ENCODE results near the gene SSUH2.

The SSUH2 gene

DNA sequence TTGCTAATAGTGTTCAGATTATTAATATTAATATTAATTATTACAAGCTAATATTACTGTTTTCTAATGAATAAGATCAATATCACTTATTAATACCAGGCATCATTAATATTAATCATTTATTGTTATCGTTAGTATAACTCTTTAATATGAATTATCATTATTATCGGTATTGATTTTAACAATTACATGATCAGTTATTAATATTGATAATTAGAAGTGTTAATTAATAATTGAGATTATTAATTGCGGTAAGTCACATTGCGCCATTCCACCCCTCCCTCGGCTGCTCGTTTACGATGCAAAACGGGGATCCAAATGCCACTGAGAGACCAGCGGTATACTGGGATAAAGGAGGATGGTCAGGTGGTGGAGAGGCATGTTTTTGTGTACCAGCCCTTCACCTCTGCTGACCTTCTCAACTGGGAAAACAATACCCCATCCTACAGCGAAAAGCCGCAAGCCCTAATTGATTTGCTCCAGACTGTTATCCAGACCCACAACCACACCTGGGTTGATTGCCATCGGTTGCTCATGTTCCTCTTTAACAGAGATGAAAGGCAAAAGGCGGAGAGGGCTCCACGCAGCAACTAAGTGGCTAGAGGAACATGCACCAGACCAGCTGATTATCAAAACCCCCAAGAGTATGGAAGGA, 28.6 kb upstream of the SSUH2 start:
- no peak for DNase-seq (ENCODE audit: low read depth, low spot score)
- TF ChIP-seq, protein P1, sequence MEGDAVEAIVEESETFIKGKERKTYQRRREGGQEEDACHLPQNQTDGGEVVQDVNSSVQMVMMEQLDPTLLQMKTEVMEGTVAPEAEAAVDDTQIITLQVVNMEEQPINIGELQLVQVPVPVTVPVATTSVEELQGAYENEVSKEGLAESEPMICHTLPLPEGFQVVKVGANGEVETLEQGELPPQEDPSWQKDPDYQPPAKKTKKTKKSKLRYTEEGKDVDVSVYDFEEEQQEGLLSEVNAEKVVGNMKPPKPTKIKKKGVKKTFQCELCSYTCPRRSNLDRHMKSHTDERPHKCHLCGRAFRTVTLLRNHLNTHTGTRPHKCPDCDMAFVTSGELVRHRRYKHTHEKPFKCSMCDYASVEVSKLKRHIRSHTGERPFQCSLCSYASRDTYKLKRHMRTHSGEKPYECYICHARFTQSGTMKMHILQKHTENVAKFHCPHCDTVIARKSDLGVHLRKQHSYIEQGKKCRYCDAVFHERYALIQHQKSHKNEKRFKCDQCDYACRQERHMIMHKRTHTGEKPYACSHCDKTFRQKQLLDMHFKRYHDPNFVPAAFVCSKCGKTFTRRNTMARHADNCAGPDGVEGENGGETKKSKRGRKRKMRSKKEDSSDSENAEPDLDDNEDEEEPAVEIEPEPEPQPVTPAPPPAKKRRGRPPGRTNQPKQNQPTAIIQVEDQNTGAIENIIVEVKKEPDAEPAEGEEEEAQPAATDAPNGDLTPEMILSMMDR (IDR thresholded peaks at IDR 0.05; ENCODE audit: low read depth, low read length): no peak
- no peak overlapping the region for H3K4me3 ChIP-seq (ENCODE audit: low read depth, low read length)
- in situ Hi-C loops (cut with HindIII; ENCODE audit: low sequenced_read_pairs): no loop called here

DNA sequence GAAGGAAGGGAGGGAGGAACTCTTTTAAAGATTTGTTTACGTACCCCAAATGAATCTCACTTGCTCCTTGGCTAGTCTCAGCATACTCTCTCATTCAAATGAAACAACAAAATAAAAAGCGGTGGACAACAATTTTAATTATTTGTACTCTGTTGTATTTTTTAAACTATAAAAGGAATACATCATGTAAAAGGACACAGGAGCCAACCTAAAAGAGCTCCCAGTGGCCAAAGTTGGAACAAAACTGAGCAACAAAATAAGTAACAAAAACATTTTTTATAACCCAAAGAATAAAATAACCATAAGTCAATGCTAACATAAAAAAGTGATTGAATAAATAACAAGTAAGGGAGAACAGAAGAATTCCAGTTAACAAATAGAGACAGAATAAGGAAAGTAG, 24.4 kb upstream of the SSUH2 start:
- TF ChIP-seq, protein P1 (IDR thresholded peaks at IDR 0.05; ENCODE audit: low read depth, low read length): no peak
- H3K4me3 ChIP-seq (ENCODE audit: low read depth, low read length): no peak overlapping the region
- in situ Hi-C loops (cut with HindIII; ENCODE audit: low sequenced_read_pairs): no loop called here
- no peak for DNase-seq (ENCODE audit: low read depth, low spot score)

DNA sequence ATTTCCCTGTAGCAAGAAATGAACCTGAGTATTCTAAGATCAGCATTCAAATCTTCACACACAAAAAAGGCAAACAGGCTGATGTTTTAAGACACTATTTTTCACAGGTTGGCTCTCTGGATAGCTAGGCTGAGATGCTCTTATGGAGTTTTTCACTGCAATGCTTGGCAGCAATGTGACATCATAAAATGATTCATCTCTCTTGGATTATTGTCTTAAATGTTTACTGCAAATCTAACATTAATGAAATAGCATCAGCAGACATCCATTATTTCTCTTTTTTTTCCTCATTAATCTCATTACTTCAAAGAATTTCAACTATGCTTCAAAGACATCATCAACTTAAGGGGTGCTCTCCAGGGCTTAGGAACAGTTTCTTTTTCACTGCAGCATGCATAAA, 23.6 kb upstream of the SSUH2 start:
- TF ChIP-seq, protein P1 (IDR thresholded peaks at IDR 0.05; ENCODE audit: low read depth, low read length): no peak
- DNase-seq (ENCODE audit: low read depth, low spot score): no peak
- H3K4me3 ChIP-seq (ENCODE audit: low read depth, low read length): no peak overlapping the region
- in situ Hi-C loops (cut with HindIII; ENCODE audit: low sequenced_read_pairs): no loop called here

DNA sequence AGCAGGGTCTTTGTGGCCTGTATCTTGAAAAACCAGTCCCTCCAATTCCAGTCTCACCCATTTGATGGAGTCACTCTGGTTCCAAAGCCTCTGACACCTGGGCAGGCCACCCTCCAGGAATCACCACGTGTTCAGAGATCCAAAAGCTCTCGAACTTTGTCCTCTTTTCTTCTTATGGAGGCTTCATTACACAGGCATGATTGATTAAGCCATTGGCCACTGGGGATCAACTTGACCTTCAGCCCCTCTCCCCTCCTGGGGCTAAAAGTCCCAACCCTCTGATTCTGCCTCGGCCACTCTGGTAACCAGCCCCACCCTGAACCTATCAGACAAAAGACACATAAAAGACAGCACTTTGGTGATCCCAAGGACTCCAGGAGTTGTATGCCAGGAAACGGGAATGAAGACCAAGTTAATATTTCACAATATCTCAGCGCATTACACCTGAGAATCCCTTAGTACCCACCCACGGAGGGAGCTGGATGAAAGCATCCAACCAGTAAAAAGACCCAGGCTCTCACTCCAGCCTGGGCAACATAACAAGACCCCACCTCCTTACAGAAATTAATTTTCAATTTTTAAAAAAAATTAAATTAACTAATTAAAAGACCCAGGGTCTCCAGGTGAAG, 23.0 kb upstream of the SSUH2 start:
- TF ChIP-seq, protein P1 (IDR thresholded peaks at IDR 0.05; ENCODE audit: low read depth, low read length): no peak
- in situ Hi-C loops (cut with HindIII; ENCODE audit: low sequenced_read_pairs): no loop called here
- H3K4me3 ChIP-seq (ENCODE audit: low read depth, low read length): no peak overlapping the region
- no peak for DNase-seq (ENCODE audit: low read depth, low spot score)

DNA sequence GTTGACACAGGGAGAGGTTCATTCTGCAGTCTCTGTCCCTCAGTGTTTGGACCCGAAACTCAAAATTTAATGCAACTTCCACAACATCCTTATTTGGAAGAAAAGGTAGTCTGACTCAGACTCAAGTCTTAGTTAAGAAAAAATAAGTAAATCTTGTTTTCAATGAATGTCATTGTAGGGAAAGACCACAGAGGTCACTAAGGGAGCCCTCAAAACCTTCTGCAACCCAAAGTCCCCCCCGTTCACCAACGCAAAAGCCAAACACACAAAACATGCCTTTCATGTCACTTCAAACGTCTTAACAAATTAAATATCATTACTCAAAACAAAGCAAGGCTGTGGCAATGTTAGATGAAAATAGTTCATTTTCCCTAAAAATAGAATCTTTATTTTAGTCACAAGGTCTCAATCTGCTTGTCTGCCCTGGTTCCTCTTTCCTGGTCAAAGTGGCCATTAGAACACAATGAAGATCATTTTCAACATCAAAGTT, 20.9 kb upstream of the SSUH2 start:
- TF ChIP-seq, protein P1 (IDR thresholded peaks at IDR 0.05; ENCODE audit: low read depth, low read length): no peak
- in situ Hi-C loops (cut with HindIII; ENCODE audit: low sequenced_read_pairs): no loop called here
- no peak for DNase-seq (ENCODE audit: low read depth, low spot score)
- no peak overlapping the region for H3K4me3 ChIP-seq (ENCODE audit: low read depth, low read length)

DNA sequence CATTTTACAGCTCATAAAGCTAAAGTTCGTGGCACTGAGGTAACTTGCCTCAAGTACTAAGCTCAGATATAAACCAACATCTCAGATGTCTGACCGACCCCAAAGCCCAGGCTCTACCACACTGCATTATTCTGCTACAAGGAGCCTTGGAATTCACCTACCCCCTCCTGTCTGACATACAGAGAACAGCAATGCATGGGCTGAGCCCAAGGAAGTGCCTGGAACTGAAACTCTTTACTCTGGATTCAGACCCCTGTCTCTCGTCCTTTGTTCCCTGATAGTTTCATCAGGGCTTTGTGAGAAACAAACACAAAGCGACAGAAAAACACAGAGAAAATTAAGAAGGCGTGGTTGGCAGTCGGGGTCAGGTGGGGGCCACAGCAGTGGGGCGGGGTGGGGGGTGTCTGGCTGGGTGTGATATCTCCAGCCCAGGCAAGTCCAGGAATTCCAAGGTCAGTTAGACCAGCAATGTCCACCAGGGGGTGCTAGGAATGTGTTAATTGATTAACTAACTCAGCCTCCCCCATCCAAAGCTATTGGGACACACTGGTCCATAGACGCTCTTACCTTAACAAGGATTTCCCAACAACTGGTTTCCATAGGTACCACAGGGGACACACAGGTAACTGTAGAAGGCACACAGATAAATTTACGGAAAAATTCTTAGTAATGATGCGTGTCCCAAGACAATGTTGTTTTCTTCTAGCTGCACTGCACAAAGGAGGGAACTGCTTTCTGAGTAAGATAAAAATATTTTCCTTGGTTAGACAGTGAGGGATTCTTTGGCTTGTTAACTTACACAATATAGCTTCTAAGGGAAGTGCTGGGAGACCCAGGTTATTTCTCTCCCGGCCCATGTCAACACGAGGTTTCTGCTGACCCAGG, 18.8 kb upstream of the SSUH2 start:
- peak; percentile 68 for DNase-seq (ENCODE audit: low read depth, low spot score)
- TF ChIP-seq, protein P1 (IDR thresholded peaks at IDR 0.05; ENCODE audit: low read depth, low read length): peak; percentile 64
- in situ Hi-C loops (cut with HindIII; ENCODE audit: low sequenced_read_pairs): no loop called here
- H3K4me3 ChIP-seq (ENCODE audit: low read depth, low read length): no peak overlapping the region
